B cell (primary cell): ENCODE data around the gene OR2AG1.

Experiments used
- CTCF ChIP-seq: fragments of 200-600 bp; IDR thresholded peaks from one replicate; pipeline ENCODE4 v1.8.0; 2022; ENCODE audit warnings: antibody characterized with exemption, mild to moderate bottlenecking
- EZH2 ChIP-seq: IDR thresholded peaks from 2 replicates; pipeline ENCODE4 v1.6.1; 2012; ENCODE audit warnings: borderline replicate concordance, low read depth, mild to moderate bottlenecking, moderate library complexity, low read length; ENCODE audit not compliant: insufficient read depth, poor library complexity, severe bottlenecking

GRCh38 chr11:6747097-6747668 lies 35.6 kb upstream of the OR2AG1 start:
- TF ChIP-seq CTCF (no peak), EZH2 (no peak)
